GM11168 (cell line): ENCODE data around the gene PHLDB3.
"Not testable (repeated sequence)": the region's sequence is repeated elsewhere in the genome, so short reads cannot be mapped to it uniquely, and the experiment has no call there.

Source experiments
- in situ Hi-C: fragments of 300-500 bp; cut with MboI; formaldehyde crosslinking; loops from one replicate; pipeline ENCODE4 v1.12.0; 2022; ENCODE audit warnings: low sequenced_read_pairs; ENCODE audit not compliant: unreplicated experiment

PHLDB3 gene

DNA sequence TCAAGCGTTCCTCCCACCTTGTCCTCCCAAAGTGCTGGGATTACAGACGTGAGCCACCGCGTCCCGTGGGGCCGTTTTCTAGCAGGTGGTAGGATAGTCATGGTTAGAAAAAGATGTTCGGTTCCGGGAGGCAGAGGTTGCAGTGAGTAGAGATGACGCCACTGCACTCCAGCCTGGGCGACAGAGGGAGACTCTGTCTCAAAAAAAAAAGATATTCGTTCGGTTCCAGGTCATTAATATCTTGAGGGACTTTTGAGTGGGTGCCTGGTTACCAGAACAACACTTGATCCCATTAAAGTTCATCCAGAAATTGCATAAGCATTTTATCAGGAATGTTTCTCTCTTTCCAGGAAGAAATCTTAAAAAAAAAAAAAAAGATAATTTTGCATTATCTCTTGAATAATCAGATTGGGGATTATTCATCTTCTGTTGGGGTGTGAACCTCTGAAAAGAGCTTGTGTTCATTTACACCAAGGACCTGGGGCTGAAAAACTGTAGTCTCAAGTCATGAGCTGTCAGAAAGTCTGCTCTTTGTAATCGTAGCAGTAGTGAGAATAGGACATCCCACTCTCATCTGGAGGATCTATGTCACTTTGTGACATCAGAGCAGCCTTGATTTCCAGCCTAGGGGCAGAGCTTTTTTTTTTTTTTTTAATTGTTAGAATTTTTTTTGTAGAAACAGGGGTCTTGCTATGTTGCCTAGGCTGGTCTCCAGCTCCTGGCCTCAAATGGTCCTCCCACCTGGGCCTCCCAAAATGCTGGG lies 23.5 kb upstream of the PHLDB3 start:
- in situ Hi-C loops, result no loop called here

GRCh38 chr19:43526884-43527859 lies 22.6 kb upstream of the PHLDB3 start, which contains the start of gene ETHE1:
Gene ETHE1 (minus strand): TSS chr19:43527201. CDS start chr19:43527177, 24 bp downstream.
- in situ Hi-C loops, result no loop called here

DNA sequence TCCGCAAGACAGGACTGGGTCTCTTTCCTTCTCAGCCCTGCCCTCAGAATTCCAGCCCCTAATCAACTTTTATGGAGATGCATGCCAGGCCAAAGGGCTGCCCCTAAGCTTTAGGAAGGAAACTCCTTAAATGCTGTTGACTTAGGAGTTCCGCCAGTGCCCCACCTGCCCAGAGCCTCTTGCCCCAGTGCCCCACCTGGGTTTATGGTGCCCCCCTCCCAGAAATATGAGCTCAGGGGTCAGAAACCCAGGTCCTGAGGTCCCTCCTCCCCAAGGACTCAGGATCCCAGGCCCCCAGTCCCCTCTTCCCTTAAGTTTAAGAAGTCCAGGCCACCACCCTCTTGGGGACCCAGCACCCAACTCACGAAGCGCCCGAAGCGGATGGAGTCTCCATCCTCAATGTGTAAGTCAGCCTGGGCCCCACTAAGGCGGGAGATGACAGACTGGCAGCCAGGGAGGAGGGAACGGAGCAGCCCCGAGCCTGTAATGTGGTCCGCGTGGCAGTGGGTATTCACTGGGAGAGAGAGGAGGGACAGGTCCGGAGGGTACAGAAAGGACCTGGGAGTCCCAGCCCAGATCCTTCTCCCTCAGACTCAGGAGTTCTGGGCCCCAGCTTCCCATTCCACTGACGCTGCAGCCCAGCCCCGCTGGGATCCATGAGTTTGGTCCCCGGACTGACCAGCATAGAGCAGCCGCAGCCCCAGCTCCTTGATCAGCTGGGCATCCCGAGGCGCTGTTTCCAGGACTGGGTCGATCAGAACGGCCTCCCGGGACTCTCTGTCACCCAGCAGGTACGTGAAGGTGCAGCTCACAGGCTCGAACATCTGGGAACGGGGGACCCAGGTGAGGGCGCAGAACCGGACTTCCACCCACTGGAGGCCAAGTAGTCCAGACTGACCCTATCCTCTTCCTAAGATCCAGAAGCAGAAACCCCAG lies 21.6 kb upstream of the PHLDB3 start:
- in situ Hi-C loops, result no loop called here

DNA sequence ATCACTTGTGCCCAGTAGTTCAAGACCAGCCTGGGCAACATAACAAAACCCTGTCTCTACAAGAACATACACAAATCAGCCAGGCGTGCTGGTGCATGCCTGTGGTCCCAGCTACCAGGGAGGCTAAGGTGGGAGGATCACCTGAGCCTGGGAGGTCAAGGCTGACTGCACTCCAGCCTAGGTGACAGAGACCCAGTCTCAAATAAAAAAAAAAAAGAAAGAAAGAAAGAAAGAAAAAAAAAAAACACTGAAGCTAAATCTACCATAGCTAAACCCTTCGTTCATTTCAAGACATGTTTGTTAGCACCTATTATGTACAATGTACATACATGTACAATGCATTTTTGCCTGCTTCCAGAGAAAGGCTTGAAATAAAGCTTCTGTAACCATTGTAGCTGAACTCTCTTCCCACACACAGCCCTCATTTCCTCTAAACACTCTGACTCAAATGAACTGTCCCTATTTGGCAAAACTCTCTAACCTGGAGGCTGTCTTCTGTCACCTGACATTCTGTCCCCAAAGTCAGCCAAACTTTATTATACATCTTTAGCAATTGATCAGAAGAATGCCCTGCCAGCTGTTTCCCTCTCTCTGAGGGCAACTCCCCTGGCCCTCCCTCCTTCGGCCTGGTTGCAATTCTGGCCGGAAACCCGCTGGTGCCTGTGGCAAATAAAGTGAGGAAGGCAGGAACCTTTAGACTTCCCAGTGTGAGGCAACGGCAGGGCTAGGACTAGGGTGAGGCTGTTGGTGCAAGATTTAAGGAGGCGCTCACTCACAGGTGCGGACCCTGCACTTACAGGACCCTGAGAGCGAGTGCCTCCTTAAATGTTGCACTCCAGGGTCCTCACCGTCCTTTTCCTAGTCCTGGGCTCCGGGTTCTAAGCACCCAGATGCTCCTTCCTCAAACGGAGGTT lies 20.6 kb upstream of the PHLDB3 start:
- in situ Hi-C loops, result no loop called here

DNA sequence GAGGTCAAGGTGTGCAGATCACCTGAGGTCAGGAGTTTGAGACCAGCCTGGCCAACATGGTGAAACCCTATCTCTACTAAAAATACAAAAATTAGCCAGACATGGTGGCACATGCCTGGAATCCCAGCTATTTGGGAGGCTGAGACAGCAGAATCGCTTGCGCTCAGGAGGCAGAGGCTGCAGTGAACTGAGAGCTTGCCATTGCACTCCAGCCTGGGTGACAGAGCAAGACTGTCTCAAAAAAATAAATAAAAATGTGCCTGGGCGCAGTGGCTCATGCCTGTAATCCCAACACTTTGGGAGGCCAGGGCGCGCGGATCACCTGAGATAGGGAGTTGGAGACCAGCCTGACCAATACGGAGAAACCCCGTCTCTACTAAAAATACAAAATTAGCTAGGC lies 19.1 kb upstream of the PHLDB3 start:
- in situ Hi-C loops, result not testable (repeated sequence)

- in situ Hi-C loops, result no loop called here
Measured at GRCh38 chr19:43522929-43523328, 18.4 kb upstream of the PHLDB3 start.

- in situ Hi-C loops, result loop anchor here (5.0 kb wide), 1 partner anchor 72 kb away; no protein-coding TSS in a partner anchor
Measured at GRCh38 chr19:43519436-43520088, 15.0 kb upstream of the PHLDB3 start.

DNA sequence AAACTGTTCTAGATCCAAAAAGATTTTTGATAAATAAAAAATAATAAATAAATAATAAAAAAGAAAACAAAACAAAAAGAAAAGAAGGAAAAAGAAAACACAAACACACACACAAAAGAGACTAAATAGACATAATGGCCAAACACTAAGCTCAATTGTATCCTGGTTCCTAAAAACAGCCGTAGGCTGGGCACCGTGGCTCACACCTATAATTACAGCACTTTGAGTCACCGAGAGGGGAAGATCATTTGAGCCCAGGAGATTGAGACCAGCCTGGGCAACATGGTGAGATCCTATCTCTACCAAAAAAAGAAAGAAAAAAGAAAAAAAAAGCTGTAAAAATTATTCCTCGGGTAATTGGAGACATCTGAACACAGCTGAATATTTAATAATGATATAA lies 13.5 kb upstream of the PHLDB3 start:
- in situ Hi-C loops, result loop anchor here (5.0 kb wide), 1 partner anchor 71 kb away; no protein-coding TSS in a partner anchor

DNA sequence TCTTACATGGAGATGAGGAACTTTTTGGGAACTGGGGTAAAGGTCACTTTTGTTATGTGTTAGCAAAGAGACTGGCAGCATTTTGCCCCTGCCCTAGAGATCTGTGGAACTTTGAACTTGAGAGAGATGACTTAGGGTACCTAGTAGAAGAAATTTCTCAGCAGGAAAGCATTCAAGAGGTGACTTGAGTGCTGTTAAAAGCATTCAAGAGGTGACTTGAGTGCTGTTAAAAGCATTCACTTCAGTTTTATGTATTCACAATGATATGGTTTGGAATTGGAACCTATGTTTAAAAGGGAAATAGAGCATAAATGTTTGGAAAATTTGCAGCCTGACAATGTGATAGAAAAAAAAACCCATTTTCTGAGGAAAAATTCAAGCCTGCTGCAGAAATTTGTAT lies 7.9 kb upstream of the PHLDB3 start:
- in situ Hi-C loops, result not testable (repeated sequence)

DNA sequence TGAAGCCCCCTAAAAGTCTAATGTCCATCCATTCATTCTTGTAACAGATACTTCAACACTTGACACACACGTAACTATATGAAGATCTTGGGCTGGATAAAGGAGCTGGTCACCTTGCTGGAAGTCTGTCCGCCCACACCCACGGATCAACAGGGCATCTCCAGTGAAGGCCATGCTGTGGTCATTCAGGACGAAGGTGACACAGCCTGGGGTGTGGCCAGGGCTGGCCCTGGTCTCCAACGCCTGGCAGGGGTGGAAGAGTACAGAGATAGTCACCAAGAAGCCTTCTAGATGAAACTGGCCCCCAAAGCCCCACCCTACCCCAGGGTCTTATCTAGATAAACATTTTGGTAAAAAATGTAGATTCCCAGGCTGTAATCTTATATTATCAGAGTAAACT lies 6.8 kb upstream of the PHLDB3 start:
- in situ Hi-C loops, result no loop called here

- in situ Hi-C loops, result no loop called here
Measured at GRCh38 chr19:43510713-43511112, 6.2 kb upstream of the PHLDB3 start.

- in situ Hi-C loops, result no loop called here
Measured at GRCh38 chr19:43507880-43508279, 3.3 kb upstream of the PHLDB3 start.

DNA sequence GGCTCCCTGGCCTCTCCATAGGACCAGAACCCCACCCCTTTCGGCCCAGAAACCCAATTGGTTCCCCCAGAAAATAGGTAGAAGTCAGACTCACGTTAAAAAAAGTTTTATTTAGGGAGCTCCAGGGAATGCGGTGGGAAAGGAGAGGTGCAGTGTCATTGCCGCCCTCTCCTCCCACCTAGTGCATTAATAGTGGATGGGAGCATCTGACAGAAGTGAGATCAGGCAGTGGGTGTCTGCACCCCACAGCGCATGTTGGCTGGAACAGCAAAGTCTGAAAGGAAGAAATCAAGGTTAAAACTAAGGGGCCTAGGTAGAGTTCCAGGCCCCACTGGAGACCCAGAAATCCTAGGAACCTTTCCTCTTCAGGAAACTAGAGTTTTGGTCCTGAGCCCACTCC lies 2.1 kb upstream of the PHLDB3 start:
- in situ Hi-C loops, result no loop called here

- in situ Hi-C loops, result no loop called here
Measured at GRCh38 chr19:43505941-43506340, 1.4 kb upstream of the PHLDB3 start.

- in situ Hi-C loops, result no loop called here
Measured at GRCh38 chr19:43505186-43505456, 575 bp upstream of the PHLDB3 start.

DNA sequence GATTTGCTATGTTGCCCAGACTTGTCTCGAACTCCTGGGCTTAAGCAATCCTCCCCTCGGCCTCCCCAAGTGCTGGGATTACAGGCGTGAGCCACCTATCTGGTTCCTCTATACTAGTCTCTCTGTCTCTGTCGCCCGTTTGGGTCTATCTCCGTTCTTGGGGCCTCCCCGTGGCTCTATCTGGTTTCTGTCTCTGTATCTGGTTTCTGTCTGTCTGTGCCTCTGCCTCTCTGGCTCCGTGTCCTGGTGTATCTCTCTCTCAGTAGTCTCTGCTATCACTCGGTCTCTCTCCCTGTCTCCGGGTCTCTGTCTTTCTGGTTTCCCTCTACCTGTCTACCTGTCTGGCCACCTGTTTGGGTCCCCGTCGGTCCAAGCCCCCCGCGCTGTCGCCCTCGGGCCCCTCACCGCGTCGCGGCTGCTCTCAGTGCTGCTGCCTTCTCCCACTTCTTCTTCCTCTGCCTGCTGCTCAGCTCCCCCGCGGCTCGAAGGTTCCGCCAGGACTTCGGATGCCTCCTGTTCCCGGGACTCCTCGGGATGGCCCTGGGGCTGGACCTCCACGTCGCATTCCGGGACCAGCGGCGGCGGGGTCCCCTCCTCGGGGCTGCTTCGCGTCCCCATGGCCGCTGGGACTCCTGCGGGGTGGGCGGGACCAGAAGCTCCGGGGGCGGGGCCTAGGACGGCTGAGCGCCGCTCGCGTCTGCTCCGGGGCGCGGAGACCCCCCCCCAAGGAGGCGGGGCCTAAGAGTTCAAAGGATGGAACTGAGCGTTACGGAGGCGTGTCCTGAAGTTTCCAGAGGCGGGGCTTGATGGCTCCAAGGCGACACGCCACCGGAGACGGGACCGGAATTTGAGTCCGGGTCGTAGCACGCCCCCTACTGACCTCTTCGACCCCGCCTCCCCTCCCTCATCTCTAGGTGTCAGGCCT lies 783 bp downstream of the PHLDB3 start:
- in situ Hi-C loops, result no loop called here

DNA sequence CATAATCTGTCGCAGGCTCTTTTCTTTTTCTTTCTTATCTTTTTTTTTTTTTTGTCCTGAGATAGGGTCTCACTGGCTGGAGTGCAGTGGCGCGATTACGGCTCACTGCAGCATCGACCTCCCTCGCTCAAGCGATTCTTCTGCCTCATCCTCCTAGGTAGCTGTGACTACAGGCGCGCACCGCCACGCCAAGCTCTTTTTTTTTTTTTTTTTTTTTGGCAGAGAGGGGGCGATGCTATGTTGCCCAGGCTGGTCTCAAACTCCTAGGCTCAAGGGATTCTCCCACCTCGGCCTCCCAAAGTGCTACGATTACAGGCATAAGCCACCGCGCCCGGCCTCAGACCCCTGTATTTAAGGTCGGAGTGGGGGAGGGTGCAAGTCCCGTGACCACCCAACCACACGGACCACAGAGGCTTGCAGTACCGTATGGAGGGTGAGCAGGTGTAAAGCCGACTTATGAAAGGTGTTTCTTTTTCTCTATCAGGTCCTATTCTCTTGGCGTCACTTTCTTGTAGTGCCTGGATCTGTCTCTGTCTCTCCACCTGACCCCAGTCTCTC lies 2.0 kb downstream of the PHLDB3 start:
- in situ Hi-C loops, result no loop called here
